ENCODE results near the gene CHAD. TPM values are rescaled to one million over a fixed set of nuclear protein-coding genes. Genes with fewer than 3 reads are reported as not detected.
A peak's percentile ranks its signal among the peaks of the same experiment; 100 is the strongest.

Gene CHAD
- total RNA-seq, 2 donors from 2014 or later: not detected

GRCh38 chr17:50424996-50425681, 43.5 kb downstream of the CHAD start:
- DNase-seq (ENCODE audit: low spot score) (no peak), ATAC-seq (ENCODE audit: insufficient number of reproducible peaks, low FRiP score, low read depth) (no peak)
- H3K9me3 ChIP-seq: no peaks in the 10 kb centered on the region
- no peaks in the 10 kb centered on the region for H3K36me3 ChIP-seq
- peak overlapping the region; percentile 48 to 69 for H3K27ac ChIP-seq
- no peaks in the 10 kb centered on the region for H3K27me3 ChIP-seq (replicated peaks; ENCODE audit: insufficient read depth)
- TF ChIP-seq, protein P1, sequence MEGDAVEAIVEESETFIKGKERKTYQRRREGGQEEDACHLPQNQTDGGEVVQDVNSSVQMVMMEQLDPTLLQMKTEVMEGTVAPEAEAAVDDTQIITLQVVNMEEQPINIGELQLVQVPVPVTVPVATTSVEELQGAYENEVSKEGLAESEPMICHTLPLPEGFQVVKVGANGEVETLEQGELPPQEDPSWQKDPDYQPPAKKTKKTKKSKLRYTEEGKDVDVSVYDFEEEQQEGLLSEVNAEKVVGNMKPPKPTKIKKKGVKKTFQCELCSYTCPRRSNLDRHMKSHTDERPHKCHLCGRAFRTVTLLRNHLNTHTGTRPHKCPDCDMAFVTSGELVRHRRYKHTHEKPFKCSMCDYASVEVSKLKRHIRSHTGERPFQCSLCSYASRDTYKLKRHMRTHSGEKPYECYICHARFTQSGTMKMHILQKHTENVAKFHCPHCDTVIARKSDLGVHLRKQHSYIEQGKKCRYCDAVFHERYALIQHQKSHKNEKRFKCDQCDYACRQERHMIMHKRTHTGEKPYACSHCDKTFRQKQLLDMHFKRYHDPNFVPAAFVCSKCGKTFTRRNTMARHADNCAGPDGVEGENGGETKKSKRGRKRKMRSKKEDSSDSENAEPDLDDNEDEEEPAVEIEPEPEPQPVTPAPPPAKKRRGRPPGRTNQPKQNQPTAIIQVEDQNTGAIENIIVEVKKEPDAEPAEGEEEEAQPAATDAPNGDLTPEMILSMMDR (IDR thresholded peaks at IDR 0.05): no peak
- peaks cover 16 to 43% of the 10 kb centered on the region in 2 donors for H3K4me1 ChIP-seq (ENCODE audit: control insufficient read depth in 1 of 2, low read depth in 2 of 2)
- H3K4me3 ChIP-seq: peak overlapping the region; percentile 88

GRCh38 chr17:50424246-50424995, 44.3 kb downstream of the CHAD start:
- Histone ChIP-seq H3K4me3 (no peak overlapping the region), H3K36me3 (no peaks in the 10 kb centered on the region), H3K27me3 (replicated peaks; ENCODE audit: insufficient read depth) (no peaks in the 10 kb centered on the region), H3K9me3 (no peaks in the 10 kb centered on the region), H3K4me1 (ENCODE audit: control insufficient read depth in 1 of 2, low read depth in 2 of 2) (peaks cover 16 to 43% of the 10 kb centered on the region in 2 donors), H3K27ac (no peak overlapping the region)
- no peak for DNase-seq (ENCODE audit: low spot score)
- ATAC-seq (ENCODE audit: insufficient number of reproducible peaks, low FRiP score, low read depth): no peak
- TF ChIP-seq, protein P1 (IDR thresholded peaks at IDR 0.05): no peak

GRCh38 chr17:50423553-50424159, 45.0 kb downstream of the CHAD start:
- DNase-seq (ENCODE audit: low spot score) (no peak), ATAC-seq (ENCODE audit: insufficient number of reproducible peaks, low FRiP score, low read depth) (no peak)
- peaks cover 16 to 43% of the 10 kb centered on the region in 2 donors for H3K4me1 ChIP-seq (ENCODE audit: control insufficient read depth in 1 of 2, low read depth in 2 of 2)
- TF ChIP-seq, protein P1 (IDR thresholded peaks at IDR 0.05): no peak
- no peak overlapping the region for H3K4me3 ChIP-seq
- no peaks in the 10 kb centered on the region for H3K27me3 ChIP-seq (replicated peaks; ENCODE audit: insufficient read depth)
- no peak overlapping the region for H3K27ac ChIP-seq
- H3K9me3 ChIP-seq: no peaks in the 10 kb centered on the region
- H3K36me3 ChIP-seq: no peaks in the 10 kb centered on the region

DNA sequence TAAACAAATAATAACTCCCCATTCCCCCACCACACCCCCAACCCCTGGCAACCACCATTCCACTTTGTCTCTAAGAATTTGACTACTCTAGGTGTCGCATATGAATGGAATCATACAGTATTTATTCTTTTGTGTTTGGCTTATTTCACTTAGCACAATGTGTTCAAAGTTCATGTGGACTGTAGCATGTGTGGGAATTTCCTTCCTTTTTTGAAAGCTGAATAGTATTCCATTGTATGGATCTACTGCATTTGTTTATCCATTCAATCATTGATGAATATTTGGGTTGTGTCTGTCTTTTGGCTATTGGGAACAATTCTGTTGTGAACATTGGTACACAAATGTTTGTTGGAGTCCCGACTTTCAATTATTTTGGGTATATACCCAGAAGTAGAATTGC, 45.9 kb downstream of the CHAD start:
- no peak for DNase-seq (ENCODE audit: low spot score)
- Histone ChIP-seq H3K27ac (no peak overlapping the region), H3K9me3 (no peaks in the 10 kb centered on the region), H3K36me3 (no peaks in the 10 kb centered on the region), H3K4me1 (ENCODE audit: control insufficient read depth in 1 of 2, low read depth in 2 of 2) (peaks cover 14 to 39% of the 10 kb centered on the region in 2 donors), H3K27me3 (replicated peaks; ENCODE audit: insufficient read depth) (no peaks in the 10 kb centered on the region), H3K4me3 (no peak overlapping the region)
- ATAC-seq (ENCODE audit: insufficient number of reproducible peaks, low FRiP score, low read depth): no peak
- TF ChIP-seq, protein P1 (IDR thresholded peaks at IDR 0.05): no peak

Measured in thoracic aorta (tissue), 2 donors.